GM18508 (cell line): Measurements from ENCODE around the gene SEMA6D.

ENCODE experiments used
- ATAC-seq: cut with Tn5 transposase; IDR thresholded peaks from one replicate; pipeline ENCODE4 v1.9.1; 2021; ENCODE audit warnings: moderate number of reproducible peaks; ENCODE audit not compliant: insufficient read depth, unreplicated experiment

SEMA6D gene

DNA sequence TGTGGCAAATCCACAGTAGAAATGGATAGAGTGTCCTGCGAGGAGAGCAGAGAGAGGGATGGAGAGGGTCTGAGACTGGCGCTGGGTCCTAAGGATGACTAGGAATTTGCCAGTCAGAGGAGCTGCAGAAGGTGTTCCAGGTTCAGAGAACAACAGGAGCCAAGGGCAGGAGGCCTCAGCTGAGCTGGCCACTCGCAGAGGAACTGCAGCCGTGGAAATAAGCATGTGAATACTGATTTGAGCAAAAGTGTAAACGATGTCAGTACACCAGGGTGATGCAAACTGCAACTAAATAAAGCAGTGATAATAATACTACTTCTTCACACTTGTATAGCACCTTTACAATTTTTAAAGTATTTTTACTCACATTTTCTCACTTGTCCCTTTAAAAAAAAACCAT lies 24.6 kb downstream of the SEMA6D start:
- no peak for ATAC-seq

DNA sequence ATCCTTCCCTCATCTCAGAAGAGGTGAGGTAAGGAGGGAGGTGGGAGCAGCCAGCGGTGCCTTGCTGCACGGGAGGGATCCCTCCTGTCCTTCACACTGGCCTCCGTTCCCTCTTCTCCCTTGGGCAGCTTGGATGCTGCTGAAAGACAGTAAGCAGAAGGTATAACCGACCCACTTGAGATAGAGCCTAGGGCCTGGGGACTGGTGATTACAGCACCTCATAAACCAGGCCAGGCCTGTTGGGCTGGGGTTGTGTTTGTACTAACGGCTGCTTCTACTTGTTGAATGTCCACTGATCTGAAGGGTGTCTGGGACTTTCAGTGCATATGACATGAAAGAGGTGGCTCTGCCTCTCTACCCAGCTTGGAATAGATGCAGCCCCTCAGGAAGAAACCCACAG lies 25.0 kb downstream of the SEMA6D start:
- no peak for ATAC-seq

- no peak for ATAC-seq
Observed at GRCh38 chr15:47742742-47743141, 25.4 kb downstream of the SEMA6D start.

DNA sequence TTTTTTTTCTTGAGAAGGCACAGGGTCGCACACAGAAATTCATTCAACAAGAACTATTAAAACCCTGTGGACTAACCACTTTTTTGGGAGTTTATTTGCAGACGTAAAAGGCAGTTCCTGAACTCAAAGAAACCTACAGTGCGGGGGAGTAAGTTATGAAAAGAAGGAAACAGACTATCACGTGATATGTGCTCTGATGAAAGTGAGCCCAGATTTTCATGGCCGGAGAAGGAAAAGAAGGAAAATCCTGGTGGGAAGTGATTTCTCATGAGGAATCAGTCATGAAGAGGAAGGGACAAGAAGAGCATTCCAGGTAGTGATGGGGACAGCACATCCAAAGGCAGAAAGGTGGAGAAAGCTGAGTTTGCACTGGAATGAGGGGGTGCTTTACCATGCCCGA lies 26.1 kb downstream of the SEMA6D start:
- ATAC-seq = no peak

GRCh38 chr15:47743886-47744285 lies 26.6 kb downstream of the SEMA6D start:
- ATAC-seq = no peak

GRCh38 chr15:47744496-47744895 lies 27.2 kb downstream of the SEMA6D start:
- ATAC-seq = no peak

DNA sequence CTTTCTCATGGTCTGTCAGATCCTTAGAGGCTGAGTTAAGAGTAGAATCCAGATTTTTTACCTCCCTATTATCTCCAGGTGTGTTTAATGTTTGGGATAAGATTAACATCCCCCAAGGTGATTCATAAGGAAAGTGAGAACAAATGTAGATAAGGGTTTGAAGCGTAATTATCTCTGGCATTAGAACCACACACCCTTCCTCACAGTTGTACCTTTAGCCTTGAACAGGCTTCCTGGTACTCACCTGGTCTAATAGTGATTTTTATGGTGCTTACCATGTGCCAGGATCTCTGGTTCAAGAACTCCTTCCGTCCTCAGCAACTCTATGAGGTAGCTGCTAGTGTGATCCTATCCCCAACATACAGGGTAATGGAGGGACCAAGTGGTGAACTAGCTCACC lies 27.7 kb downstream of the SEMA6D start:
- no peak for ATAC-seq

DNA sequence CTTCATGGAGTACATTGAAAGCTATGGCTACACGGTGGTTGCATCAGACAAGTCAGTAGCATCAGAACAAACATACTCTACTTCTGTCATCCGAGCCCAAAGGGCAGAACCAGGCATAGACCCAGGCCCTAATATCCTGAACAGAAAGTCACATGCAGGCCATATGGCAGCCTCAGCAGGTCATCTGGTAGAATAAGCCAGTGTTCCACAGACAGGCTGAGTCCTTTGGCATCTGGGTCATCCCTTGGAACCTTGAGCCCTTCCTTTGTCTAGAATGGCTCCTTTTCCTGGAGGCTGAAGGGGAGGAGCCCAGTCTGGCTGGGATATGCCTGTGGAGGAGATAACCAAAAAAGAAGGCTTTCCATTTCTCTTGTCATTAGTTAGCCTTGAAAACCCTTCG lies 29.2 kb downstream of the SEMA6D start:
- no peak for ATAC-seq

DNA sequence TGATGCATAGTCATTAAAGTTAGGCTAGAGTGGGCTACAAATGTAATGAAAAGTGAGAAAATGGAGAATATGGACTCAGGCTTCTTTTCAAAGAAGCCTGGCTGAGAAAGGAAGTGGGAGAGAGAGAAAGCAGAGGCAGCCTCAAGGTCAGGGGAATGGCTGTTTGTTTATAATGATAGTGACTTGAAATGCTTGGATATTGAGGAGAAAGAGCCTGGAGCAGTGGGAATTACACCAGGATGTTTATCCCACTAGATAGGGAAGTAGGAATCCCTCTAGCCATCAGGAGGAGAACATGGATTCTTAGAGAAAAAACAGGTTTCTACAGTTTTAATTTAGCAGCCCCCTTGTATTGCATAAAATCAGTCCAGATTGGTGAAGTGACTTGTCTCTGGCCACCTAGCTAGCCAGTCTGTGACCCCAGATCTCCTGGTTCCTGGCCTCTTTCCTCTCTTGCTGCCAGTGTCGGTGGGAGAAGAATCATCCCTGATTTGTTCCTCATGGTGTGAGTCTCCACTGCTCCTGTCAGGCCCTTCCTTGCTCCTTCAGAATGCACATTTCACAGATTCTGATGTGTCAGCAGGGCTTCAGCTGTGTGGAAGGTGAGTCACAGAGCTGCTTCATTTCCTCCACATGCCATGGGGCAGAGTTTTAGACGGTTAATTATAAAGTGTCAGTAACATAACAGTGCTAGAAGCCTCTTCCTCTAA lies 32.9 kb downstream of the SEMA6D start:
- no peak for ATAC-seq

GRCh38 chr15:47750740-47751262 lies 33.5 kb downstream of the SEMA6D start:
- no peak for ATAC-seq

DNA sequence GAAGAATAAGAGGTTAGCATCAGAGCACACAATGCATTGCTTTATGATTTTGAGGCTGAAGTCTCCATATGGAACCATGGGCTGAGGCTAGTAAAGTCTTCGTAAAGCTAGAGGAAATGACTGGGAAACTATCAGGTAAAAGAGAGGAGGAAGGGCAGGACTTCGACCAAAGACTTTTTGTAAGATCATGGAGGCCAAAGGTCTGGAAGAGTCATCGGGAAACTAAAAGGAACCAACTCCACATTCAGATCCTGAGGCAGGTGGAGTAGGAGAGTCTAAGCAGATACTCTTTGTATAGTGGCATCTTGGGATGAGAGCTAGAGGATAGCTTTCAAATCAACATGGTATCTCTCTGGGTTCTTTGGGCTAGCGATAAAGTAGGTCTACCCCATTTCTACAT lies 36.3 kb downstream of the SEMA6D start:
- no peak for ATAC-seq

- ATAC-seq = no peak
Observed at GRCh38 chr15:47754312-47754711, 37.0 kb downstream of the SEMA6D start.

DNA sequence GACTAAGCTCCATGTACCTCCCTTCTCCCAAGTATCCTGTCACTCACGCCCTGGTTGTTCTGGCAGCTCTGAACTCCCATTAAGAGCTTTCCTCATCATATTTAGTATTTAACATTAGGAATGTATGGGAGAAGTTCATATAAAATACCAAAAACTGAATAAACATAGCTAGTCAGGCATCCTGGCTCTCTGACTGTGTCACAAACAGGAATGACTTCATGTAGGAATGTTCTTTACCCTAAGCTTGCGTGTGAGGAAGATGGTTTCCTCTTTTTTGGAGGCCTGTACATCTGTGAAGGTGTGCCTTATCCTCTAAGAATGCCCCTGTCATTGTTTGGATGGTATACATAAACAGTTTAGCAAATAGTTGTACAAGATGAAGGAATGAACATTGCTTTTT lies 38.6 kb downstream of the SEMA6D start:
- ATAC-seq = no peak

GRCh38 chr15:47756872-47757271 lies 39.6 kb downstream of the SEMA6D start:
- no peak for ATAC-seq

- ATAC-seq = no peak
Observed at GRCh38 chr15:47757331-47757730, 40.0 kb downstream of the SEMA6D start.

- ATAC-seq = no peak
Observed at GRCh38 chr15:47762621-47763020, 45.3 kb downstream of the SEMA6D start.

DNA sequence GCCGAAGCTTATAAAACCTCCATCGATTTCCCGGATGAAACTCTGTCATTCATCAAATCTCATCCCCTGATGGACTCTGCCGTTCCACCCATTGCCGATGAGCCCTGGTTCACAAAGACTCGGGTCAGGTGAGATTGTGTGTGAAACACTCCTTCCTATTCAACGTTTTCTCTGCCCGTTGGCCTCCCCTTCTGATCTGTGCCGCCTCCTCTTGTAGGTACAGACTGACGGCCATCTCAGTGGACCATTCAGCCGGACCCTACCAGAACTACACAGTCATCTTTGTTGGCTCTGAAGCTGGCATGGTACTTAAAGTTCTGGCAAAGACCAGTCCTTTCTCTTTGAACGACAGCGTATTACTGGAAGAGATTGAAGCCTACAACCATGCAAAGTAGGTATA lies 47.4 kb downstream of the SEMA6D start:
- ATAC-seq = no peak

DNA sequence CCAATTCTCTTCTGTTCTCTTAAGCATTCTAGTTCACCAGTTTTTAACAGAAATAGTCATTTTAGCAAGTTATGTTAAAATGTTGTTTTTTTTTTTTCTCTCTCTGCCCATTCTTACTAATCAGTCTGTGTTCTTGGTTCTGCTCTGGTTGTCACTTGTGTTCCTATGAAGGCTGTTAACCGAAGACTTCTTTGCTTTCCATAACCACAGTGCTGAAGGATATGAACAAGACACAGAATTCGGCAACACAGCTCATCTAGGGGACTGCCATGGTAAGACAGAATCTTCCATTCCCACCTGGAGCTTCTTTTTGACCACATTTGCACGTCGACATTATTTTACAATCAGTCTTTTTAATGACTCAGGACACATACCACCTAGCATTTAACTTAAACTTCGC lies 49.1 kb downstream of the SEMA6D start:
- no peak for ATAC-seq

GRCh38 chr15:47767035-47767434 lies 49.7 kb downstream of the SEMA6D start:
- ATAC-seq = no peak

DNA sequence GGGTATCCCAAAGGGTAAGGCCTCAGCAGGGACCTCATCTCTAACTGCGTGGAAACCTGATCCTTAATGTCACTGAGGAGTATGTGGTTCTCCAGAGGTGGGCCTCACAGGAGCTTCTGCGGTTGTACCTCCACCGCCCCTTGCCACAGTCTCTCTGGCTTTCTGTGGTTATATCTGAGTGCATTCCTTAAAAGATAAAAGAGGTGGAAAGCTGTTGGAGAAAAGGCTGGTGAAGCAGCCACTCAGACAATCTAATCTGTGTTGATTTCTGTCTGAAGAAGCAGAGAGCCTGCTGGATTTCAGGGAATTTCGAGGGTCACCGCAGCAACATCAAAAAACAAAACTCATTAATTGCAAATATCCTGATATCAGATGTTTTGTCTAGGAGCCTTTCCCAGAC lies 51.4 kb downstream of the SEMA6D start:
- no peak for ATAC-seq

GRCh38 chr15:47769166-47769565 lies 51.9 kb downstream of the SEMA6D start:
- ATAC-seq = no peak

DNA sequence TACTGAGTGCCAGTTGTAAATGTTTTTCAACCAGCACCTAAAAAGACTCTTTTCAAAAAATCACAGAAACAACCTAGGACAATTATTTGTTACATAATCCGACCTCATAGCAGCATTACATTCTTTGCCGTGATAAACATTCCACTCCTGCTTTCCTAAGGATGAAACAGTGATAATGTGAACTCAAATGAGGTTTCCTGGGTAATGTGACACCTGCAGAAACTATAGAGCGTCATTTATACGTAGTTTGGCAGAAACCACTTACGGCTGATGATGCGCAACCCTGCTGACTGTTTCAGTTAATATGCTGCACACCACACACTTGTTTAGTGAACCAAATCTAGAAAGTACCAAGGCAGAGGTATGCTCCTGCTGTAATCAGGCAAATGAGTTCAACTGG lies 55.8 kb downstream of the SEMA6D start:
- ATAC-seq = no peak
